Measurements from ENCODE around the gene TAGAP.
A peak's percentile ranks its signal among the peaks of the same experiment; 100 is the strongest.
"Not testable (repeated sequence)": the region's sequence is repeated elsewhere in the genome, so short reads cannot be mapped to it uniquely, and the experiment has no call there.

TAGAP gene

GRCh38 chr6:159010037-159010612 is 34.7 kb downstream of the TAGAP start:
- DNase-seq (ENCODE audit: low read depth), result not testable (repeated sequence)

- DNase-seq (ENCODE audit: low read depth), result no peak
Observed at GRCh38 chr6:159008656-159009288, 36.0 kb downstream of the TAGAP start.

GRCh38 chr6:159007510-159007909 is 37.3 kb downstream of the TAGAP start:
- DNase-seq (ENCODE audit: low read depth), result no peak

- no peak for DNase-seq (ENCODE audit: low read depth)
Observed at GRCh38 chr6:159005436-159005835, 39.4 kb downstream of the TAGAP start.

- DNase-seq (ENCODE audit: low read depth), result no peak
Observed at GRCh38 chr6:159004592-159004991, 40.2 kb downstream of the TAGAP start.

GRCh38 chr6:159002432-159003155 is 42.2 kb downstream of the TAGAP start:
- DNase-seq (ENCODE audit: low read depth), result peak; percentile 40

- DNase-seq (ENCODE audit: low read depth), result peak; percentile 79
Observed at GRCh38 chr6:158999666-159000403, 45.0 kb downstream of the TAGAP start, which contains the start of gene RSPH3. RSPH3 (minus strand) TSS chr6:159000202; CDS start chr6:158999550, 652 bp downstream.

GRCh38 chr6:158999154-158999665 is 45.6 kb downstream of the TAGAP start:
- peak; percentile 22 for DNase-seq (ENCODE audit: low read depth)

- no peak for DNase-seq (ENCODE audit: low read depth)
Observed at GRCh38 chr6:158996856-158997255, 47.9 kb downstream of the TAGAP start.

- DNase-seq (ENCODE audit: low read depth), result no peak
Observed at GRCh38 chr6:158993639-158994038, 51.2 kb downstream of the TAGAP start.

- no peak for DNase-seq (ENCODE audit: low read depth)
Observed at GRCh38 chr6:158991017-158991723, 53.6 kb downstream of the TAGAP start.

- DNase-seq (ENCODE audit: low read depth), result not testable (repeated sequence)
Observed at GRCh38 chr6:158989711-158990110, 55.1 kb downstream of the TAGAP start.

GRCh38 chr6:158988477-158988876 is 56.3 kb downstream of the TAGAP start:
- no peak for DNase-seq (ENCODE audit: low read depth)

GRCh38 chr6:158987657-158988056 is 57.1 kb downstream of the TAGAP start:
- DNase-seq (ENCODE audit: low read depth), result no peak
